Heart left ventricle (tissue), 13 donors: ENCODE results near the gene CXCR6.

ENCODE experiments used
- CTCF ChIP-seq, 12 donors: fragments of 200-600 bp; sonication (generic) in 4 of 12; IDR thresholded peaks; one replicate each; pipeline versions ENCODE4 v1.5.0 to v1.8.0; 2018 to 2022; ENCODE audit warnings: antibody characterized with exemption in 12 of 12, mild to moderate bottlenecking in 5 of 12
- POLR2A ChIP-seq, 2 donors: fragments of 450-650 bp; IDR thresholded peaks; one replicate each; pipeline ENCODE4 v1.6.1; 2017; ENCODE audit warnings: antibody characterized with exemption in 2 of 2, mild to moderate bottlenecking in 2 of 2, moderate library complexity in 2 of 2
- donor health status: ischemic (EF 13 %, LVEDD 7.1; RV severe dilation, severe dysfunction).
- donor health status: DM: no; HTN: yes; CAD: no.
- donor health status: DM: no; HTN: no; CAD: no.
- donor health status: ischemic (EF 25% LVEDD 6.9; RV normal size, moderate dysfunction).
- donor health status: ischemic (EF 25% LVEDD 5.7; RV mildly dilated, moderate dysfunction).
- donor health status: ischemic (EF 35%, LVEDD 5.7; RV mildly dilated, moderate dysfunction).
- donor health status: nonischemic (EF 11% LVEDD 7.7; RV severe dilation, severe dysfunction).
- donor health status: DM: yes; HTN: yes; CAD: no.
- donor health status: PGD.
- donor health status: ischemic (EF 29% LVEDD 5.4; RV normal size, mild dysfunction).
- donor health status: nonischemic (EF 23%, LVEDD 6.1; RV moderate dilation, normal function).

GRCh38 chr3:45968149-45968548 lies 24.9 kb downstream of the CXCR6 start:
- no peak for TF ChIP-seq CTCF (IDR thresholded peaks at IDR 0.05)
- no peak for TF ChIP-seq POLR2A (IDR thresholded peaks at IDR 0.05)
